Measurements from ENCODE around the gene MYO7A.

GRCh38 chr11:77079666-77080065, 48.4 kb upstream of the MYO7A start:
- TF ChIP-seq REST (IDR thresholded peaks at IDR 0.05; ENCODE audit: unreplicated experiment) (no peak), JUNB (IDR thresholded peaks at IDR 0.05; ENCODE audit: unreplicated experiment) (no peak), EZH2 (IDR thresholded peaks at IDR 0.05; ENCODE audit: low read depth, unreplicated experiment) (no peak)
- TF ChIP-seq, protein P1, sequence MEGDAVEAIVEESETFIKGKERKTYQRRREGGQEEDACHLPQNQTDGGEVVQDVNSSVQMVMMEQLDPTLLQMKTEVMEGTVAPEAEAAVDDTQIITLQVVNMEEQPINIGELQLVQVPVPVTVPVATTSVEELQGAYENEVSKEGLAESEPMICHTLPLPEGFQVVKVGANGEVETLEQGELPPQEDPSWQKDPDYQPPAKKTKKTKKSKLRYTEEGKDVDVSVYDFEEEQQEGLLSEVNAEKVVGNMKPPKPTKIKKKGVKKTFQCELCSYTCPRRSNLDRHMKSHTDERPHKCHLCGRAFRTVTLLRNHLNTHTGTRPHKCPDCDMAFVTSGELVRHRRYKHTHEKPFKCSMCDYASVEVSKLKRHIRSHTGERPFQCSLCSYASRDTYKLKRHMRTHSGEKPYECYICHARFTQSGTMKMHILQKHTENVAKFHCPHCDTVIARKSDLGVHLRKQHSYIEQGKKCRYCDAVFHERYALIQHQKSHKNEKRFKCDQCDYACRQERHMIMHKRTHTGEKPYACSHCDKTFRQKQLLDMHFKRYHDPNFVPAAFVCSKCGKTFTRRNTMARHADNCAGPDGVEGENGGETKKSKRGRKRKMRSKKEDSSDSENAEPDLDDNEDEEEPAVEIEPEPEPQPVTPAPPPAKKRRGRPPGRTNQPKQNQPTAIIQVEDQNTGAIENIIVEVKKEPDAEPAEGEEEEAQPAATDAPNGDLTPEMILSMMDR (conservative IDR thresholded peaks at IDR 0.05; ENCODE audit: low read depth in 2 of 2) = no peak
